Measurements from ENCODE around the gene CDR2L.

Gene CDR2L

GRCh38 chr17:75046407-75047289 is 59.2 kb downstream of the CDR2L start, which contains the start of the genes ATP5PD and KCTD2:
TSS of gene ATP5PD (minus strand) at chr17:75046969. CDS start at chr17:75042650, 4,319 bp downstream.
TSS of gene KCTD2 (plus strand) at chr17:75047225. CDS start at chr17:75047251, 26 bp downstream.
- peak; percentile 96 for DNase-seq

GRCh38 chr17:75047398-75048098 is 60.1 kb downstream of the CDR2L start:
- DNase-seq = no peak

- DNase-seq = no peak
Measured at GRCh38 chr17:75048249-75048878, 60.9 kb downstream of the CDR2L start.

GRCh38 chr17:75049057-75049456 is 61.6 kb downstream of the CDR2L start:
- DNase-seq = no peak

GRCh38 chr17:75049706-75050105 is 62.3 kb downstream of the CDR2L start:
- DNase-seq = no peak

- no peak for DNase-seq
Measured at GRCh38 chr17:75051941-75052340, 64.5 kb downstream of the CDR2L start.
